ENCODE data around the gene CPEB2.

The CPEB2 gene

GRCh38 chr4:15001248-15001868 is 923 bp upstream of the CPEB2 start:
- Histone ChIP-seq H3K4me1 (ENCODE audit: control insufficient read depth in 2 of 2, insufficient read depth in 1 of 2, low read depth in 1 of 2, low read length in 2 of 2) (no peaks in the 10 kb centered on the region), H3K9me3 (replicated peaks in 1 of 2; ENCODE audit: control insufficient read depth in 2 of 2, insufficient read depth in 1 of 2, low read depth in 1 of 2, low read length in 2 of 2) (no peaks in the 10 kb centered on the region), H4K91ac (ENCODE audit: low read depth, low read length, poor library complexity) (no peak overlapping the region), H3K79me1 (ENCODE audit: low read depth, low read length) (no peaks in the 10 kb centered on the region), H3K9ac (ENCODE audit: low read depth, low read length, poor library complexity) (no peak overlapping the region), H2BK120ac (ENCODE audit: low read depth, low read length) (no peak overlapping the region), H3K4me2 (ENCODE audit: insufficient read depth, low read length, poor library complexity, severe bottlenecking) (peak overlapping the region; percentile 94), H4K8ac (ENCODE audit: low read depth, low read length) (no peak overlapping the region), H3K14ac (ENCODE audit: low read length) (no peak overlapping the region), H3K18ac (ENCODE audit: low read length) (peak overlapping the region; percentile 44), H3K27ac (replicated peaks; ENCODE audit: low read length) (peak overlapping the region; percentile 59), H3K36me3 (replicated peaks in 1 of 2; ENCODE audit: control insufficient read depth in 2 of 2, insufficient read depth in 2 of 2, low read length in 2 of 2) (no peaks in the 10 kb centered on the region), H3K27me3 (ENCODE audit: control insufficient read depth in 3 of 3, insufficient read depth in 3 of 3, low read depth in 1 of 3, low read length in 3 of 3) (peaks cover 4 to 26% (median 15%) of the 10 kb centered on the region in 3 experiments), H2AK5ac (ENCODE audit: low read depth, low read length) (no peak overlapping the region), H2AFZ (ENCODE audit: low read length) (peak overlapping the region; percentile 99), H3K4ac (ENCODE audit: low read length) (no peak overlapping the region), H3K23ac (ENCODE audit: low read depth, low read length, poor library complexity) (peak overlapping the region; percentile 65), H2BK15ac (ENCODE audit: low read length) (peak overlapping the region; percentile 83), H3K4me3 (ENCODE audit: low read length in 2 of 2) (peak overlapping the region; percentile 80 to 99), H2BK5ac (ENCODE audit: low read length) (peak overlapping the region; percentile 93), H2BK12ac (ENCODE audit: low read length) (no peak overlapping the region)
- peak; percentile 47 for DNase-seq (ENCODE audit: low spot score)
- WGBS, 2 donors (ENCODE audit: extremely low coverage in 2 of 2, insufficient read length in 2 of 2, insufficient replicate concordance in 1 of 2): no CpG with 5 or more reads among the region's 32 CpGs

GRCh38 chr4:15002659-15003400 is 549 bp downstream of the CPEB2 start:
- Histone ChIP-seq H3K36me3 (replicated peaks in 1 of 2; ENCODE audit: control insufficient read depth in 2 of 2, insufficient read depth in 2 of 2, low read length in 2 of 2) (no peaks in the 10 kb centered on the region), H3K4me3 (ENCODE audit: low read length in 2 of 2) (peak overlapping the region; percentile 80 to 99), H3K4me2 (ENCODE audit: insufficient read depth, low read length, poor library complexity, severe bottlenecking) (peak overlapping the region; percentile 94), H3K9me3 (replicated peaks in 1 of 2; ENCODE audit: control insufficient read depth in 2 of 2, insufficient read depth in 1 of 2, low read depth in 1 of 2, low read length in 2 of 2) (no peaks in the 10 kb centered on the region), H2AFZ (ENCODE audit: low read length) (peak overlapping the region; percentile 99), H2BK120ac (ENCODE audit: low read depth, low read length) (no peak overlapping the region), H3K23ac (ENCODE audit: low read depth, low read length, poor library complexity) (peak overlapping the region; percentile 95), H2BK15ac (ENCODE audit: low read length) (peak overlapping the region; percentile 89), H2BK12ac (ENCODE audit: low read length) (no peak overlapping the region), H4K91ac (ENCODE audit: low read depth, low read length, poor library complexity) (peak overlapping the region; percentile 98), H3K27ac (replicated peaks; ENCODE audit: low read length) (peak overlapping the region; percentile 84), H3K4ac (ENCODE audit: low read length) (no peak overlapping the region), H2AK5ac (ENCODE audit: low read depth, low read length) (no peak overlapping the region), H3K4me1 (ENCODE audit: control insufficient read depth in 2 of 2, insufficient read depth in 1 of 2, low read depth in 1 of 2, low read length in 2 of 2) (no peaks in the 10 kb centered on the region), H4K8ac (ENCODE audit: low read depth, low read length) (no peak overlapping the region), H3K14ac (ENCODE audit: low read length) (peak overlapping the region; percentile 63), H2BK5ac (ENCODE audit: low read length) (peak overlapping the region; percentile 95), H3K27me3 (ENCODE audit: control insufficient read depth in 3 of 3, insufficient read depth in 3 of 3, low read depth in 1 of 3, low read length in 3 of 3) (peaks cover 4 to 37% (median 15%) of the 10 kb centered on the region in 3 experiments), H3K18ac (ENCODE audit: low read length) (peak overlapping the region; percentile 95), H3K79me1 (ENCODE audit: low read depth, low read length) (no peaks in the 10 kb centered on the region), H3K9ac (ENCODE audit: low read depth, low read length, poor library complexity) (peak overlapping the region; percentile 83)
- DNase-seq (ENCODE audit: low spot score): peak; percentile 71
- WGBS, 2 donors (ENCODE audit: extremely low coverage in 2 of 2, insufficient read length in 2 of 2, insufficient replicate concordance in 1 of 2): no CpG with 5 or more reads among the region's 74 CpGs

DNA sequence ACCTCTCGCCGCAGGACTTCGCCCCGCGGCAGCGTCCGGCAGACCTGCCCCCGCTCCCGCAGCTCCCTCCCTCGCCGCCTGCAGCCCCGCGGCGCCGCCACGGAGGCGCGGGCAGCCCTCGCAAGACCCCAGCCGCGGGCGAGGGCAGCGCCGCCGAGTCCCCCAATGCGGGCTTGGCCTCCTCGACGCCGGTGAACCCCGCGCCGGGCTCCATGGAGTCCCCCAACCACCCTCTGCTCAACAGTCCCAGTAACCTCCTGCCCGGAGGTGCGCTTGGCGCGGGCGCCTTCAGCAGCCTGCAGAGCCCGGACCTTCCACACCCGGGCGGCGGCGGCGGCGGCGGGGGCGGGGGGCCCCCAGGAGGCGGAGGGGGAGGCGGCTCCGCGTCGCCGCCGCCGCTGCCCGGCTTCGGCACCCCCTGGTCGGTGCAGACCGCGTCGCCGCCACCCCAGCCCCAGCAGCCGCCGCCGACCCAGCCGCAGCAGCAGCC is 1.2 kb downstream of the CPEB2 start:
- no peaks in the 10 kb centered on the region for H3K36me3 ChIP-seq (replicated peaks in 1 of 2; ENCODE audit: control insufficient read depth in 2 of 2, insufficient read depth in 2 of 2, low read length in 2 of 2)
- peak overlapping the region; percentile 80 to 99 for H3K4me3 ChIP-seq (ENCODE audit: low read length in 2 of 2)
- no peak overlapping the region for H4K8ac ChIP-seq (ENCODE audit: low read depth, low read length)
- H3K4me2 ChIP-seq (ENCODE audit: insufficient read depth, low read length, poor library complexity, severe bottlenecking): peak overlapping the region; percentile 94
- no peak overlapping the region for H2AK5ac ChIP-seq (ENCODE audit: low read depth, low read length)
- H3K4me1 ChIP-seq (ENCODE audit: control insufficient read depth in 2 of 2, insufficient read depth in 1 of 2, low read depth in 1 of 2, low read length in 2 of 2): no peaks in the 10 kb centered on the region
- H2BK5ac ChIP-seq (ENCODE audit: low read length): peak overlapping the region; percentile 95
- H2BK120ac ChIP-seq (ENCODE audit: low read depth, low read length): no peak overlapping the region
- peak overlapping the region; percentile 95 for H3K18ac ChIP-seq (ENCODE audit: low read length)
- H2AFZ ChIP-seq (ENCODE audit: low read length): peak overlapping the region; percentile 99
- H2BK15ac ChIP-seq (ENCODE audit: low read length): peak overlapping the region; percentile 89
- H3K9me3 ChIP-seq (replicated peaks in 1 of 2; ENCODE audit: control insufficient read depth in 2 of 2, insufficient read depth in 1 of 2, low read depth in 1 of 2, low read length in 2 of 2): no peaks in the 10 kb centered on the region
- WGBS, 2 donors (ENCODE audit: extremely low coverage in 2 of 2, insufficient read length in 2 of 2, insufficient replicate concordance in 1 of 2): no CpG with 5 or more reads among the region's 65 CpGs
- peak; percentile 51 for DNase-seq (ENCODE audit: low spot score)
- H3K4ac ChIP-seq (ENCODE audit: low read length): no peak overlapping the region
- peak overlapping the region; percentile 84 for H3K27ac ChIP-seq (replicated peaks; ENCODE audit: low read length)
- peaks cover 4 to 37% (median 15%) of the 10 kb centered on the region in 3 experiments for H3K27me3 ChIP-seq (ENCODE audit: control insufficient read depth in 3 of 3, insufficient read depth in 3 of 3, low read depth in 1 of 3, low read length in 3 of 3)
- no peaks in the 10 kb centered on the region for H3K79me1 ChIP-seq (ENCODE audit: low read depth, low read length)
- peak overlapping the region; percentile 80 for H3K23ac ChIP-seq (ENCODE audit: low read depth, low read length, poor library complexity)
- H3K14ac ChIP-seq (ENCODE audit: low read length): no peak overlapping the region
- H4K91ac ChIP-seq (ENCODE audit: low read depth, low read length, poor library complexity): no peak overlapping the region
- peak overlapping the region; percentile 81 for H3K9ac ChIP-seq (ENCODE audit: low read depth, low read length, poor library complexity)
- no peak overlapping the region for H2BK12ac ChIP-seq (ENCODE audit: low read length)
